Measurements from ENCODE around the gene LAMC1.

LAMC1 gene

GRCh38 chr1:183080406-183080805 is 57.2 kb downstream of the LAMC1 start:
- no peak for DNase-seq

DNA sequence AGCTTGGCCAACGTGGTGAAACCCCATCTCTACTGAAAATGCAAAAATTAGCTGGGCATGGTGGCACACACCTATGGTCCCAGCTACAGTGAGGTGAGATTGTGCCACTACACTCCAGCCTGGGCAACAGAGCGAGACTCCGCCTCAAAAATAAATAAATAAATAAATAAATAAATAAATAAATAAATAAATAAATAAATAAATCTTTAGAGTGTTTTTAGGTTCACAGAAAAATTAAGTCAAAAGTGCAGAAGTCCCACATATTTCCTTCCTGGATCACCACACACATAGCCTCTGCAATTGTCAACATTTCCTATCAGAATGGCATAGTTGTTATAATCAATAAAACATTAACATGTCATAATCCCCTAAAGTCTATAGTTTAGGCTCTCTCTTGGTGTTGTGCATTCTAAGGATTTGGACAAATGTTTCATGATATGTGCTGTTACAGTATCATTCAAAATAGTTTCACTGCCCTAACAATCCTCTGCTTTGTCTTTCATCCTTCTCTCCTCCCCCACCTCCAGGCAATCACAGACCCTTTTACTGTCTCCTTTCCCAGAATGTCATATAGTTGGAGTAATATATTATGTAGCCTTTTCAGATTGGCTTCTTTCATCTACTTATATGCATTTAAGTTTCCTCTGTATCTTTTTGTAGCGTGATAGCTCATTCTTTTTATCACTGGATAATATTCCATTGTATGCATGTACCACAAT is 58.3 kb downstream of the LAMC1 start:
- DNase-seq, result no peak

DNA sequence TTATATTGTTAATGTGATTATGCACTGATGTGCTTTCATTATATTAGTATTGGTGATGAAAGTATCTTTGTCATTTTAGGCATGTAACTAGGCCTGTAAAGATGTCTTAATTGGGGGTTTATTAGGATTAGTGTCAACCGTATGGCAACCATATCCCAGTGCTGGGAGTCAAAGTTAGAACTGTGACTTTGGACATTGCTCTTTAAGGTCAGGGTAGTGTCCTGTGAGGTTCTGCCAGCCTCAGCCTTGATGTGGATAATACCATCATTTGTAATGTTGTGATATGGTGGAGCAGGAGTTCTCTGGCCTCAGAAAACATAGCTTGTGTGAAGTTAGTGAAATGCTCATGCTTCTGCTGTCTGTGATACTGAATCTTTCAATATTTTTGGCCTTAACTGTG is 59.4 kb downstream of the LAMC1 start:
- DNase-seq, result no peak

DNA sequence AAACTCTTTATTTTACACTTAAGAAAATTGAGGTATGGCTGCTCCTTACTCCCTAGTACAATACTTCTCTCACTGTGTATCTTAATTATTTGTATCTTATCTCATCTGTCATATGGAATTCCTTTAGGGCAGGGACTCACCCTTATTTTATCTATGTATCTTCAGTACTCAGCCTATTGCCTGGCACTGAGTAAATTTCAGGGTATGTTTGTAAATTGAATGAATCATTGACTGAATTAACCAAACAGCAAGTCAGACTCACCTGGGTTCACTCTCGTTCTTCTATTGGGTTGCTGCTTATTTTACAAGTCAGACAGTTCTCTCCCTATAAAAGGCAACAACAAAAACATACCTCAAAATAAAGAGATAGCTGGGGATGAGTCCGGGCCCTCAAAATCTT is 63.8 kb downstream of the LAMC1 start:
- no peak for DNase-seq

GRCh38 chr1:183089025-183089639 is 65.9 kb downstream of the LAMC1 start:
- no peak for DNase-seq

GRCh38 chr1:183090391-183091006 is 67.3 kb downstream of the LAMC1 start:
- no peak for DNase-seq

- no peak for DNase-seq
Measured at GRCh38 chr1:183091181-183091580, 68.0 kb downstream of the LAMC1 start.

DNA sequence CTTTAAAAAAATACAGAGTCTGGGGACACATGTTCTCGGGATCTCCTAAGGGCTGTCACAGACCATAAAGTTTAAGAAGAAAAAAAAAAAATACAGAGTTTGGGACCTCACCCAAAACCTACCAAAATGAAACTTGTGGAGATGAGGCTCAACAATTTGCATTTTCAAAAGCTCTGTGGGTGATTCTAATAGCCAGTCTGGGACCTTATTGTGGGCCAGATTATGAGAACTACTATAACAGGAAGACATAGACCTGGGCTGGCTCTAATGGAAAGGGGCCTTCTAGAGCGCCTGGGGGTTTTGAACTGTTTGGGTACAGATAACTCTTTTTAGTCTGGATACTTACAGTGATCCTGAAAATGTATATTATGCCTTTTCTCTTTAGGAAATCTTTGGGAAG is 69.1 kb downstream of the LAMC1 start:
- no peak for DNase-seq

GRCh38 chr1:183093066-183093668 is 69.9 kb downstream of the LAMC1 start:
- DNase-seq, result no peak

GRCh38 chr1:183093786-183094298 is 70.6 kb downstream of the LAMC1 start:
- no peak for DNase-seq

DNA sequence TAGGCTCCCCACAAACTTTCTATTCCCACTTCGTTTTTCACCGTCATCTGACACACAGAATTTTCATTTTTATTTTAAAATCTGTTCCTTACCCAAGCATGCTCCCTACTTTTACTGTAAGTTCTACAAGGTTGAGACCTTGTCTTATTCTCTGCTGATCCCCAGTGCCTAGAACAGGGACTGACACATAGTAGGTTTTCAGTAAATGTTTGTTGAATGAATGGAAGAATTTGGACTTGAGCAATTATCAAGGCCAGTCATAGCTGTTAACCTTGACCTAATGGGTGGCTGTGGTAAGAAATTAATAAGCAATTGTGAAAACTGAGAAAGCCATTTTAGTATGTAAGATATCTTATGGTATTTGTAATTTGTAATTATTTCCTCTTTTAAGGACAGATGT is 71.1 kb downstream of the LAMC1 start:
- DNase-seq, result no peak

DNA sequence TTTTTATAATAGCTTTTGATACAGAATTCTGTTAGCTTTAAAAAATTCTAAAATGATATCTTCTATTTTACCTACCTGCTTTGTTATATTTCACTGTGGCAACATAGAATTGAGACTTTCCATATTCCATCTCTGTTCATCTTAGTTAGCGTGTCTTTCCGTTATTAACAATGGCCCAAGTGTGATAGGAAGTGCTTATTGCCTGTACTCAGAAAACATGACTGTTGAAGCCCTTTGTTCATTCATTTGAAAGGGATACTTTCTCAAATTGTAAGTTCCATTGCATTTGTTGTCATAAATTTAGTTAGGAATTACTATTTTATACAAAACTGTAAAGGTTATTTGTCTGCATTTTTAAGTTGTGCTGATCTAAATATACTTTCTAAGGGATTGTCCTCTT is 73.1 kb downstream of the LAMC1 start:
- DNase-seq, result no peak

DNA sequence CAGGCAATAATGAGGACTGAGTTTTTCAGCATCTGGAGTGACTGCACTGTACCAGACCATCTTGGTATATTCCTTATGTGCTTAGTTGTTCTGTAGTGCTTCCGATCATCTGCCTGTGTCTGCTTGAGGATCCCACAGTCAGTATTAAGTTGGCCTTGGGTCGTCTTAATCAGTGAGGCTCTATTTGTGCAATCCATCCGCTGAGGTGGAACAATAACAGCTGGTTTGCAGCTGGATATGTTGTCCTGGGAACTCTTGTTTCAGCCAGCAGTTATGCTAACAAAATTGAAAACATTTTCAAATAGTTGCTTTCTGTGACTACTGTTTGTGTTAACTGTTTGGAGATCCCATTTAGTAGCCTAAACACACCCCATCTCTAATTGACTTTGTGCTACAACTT is 73.7 kb downstream of the LAMC1 start:
- no peak for DNase-seq

GRCh38 chr1:183097438-183098051 is 74.3 kb downstream of the LAMC1 start:
- DNase-seq, result no peak

GRCh38 chr1:183098317-183098716 is 75.1 kb downstream of the LAMC1 start:
- no peak for DNase-seq

DNA sequence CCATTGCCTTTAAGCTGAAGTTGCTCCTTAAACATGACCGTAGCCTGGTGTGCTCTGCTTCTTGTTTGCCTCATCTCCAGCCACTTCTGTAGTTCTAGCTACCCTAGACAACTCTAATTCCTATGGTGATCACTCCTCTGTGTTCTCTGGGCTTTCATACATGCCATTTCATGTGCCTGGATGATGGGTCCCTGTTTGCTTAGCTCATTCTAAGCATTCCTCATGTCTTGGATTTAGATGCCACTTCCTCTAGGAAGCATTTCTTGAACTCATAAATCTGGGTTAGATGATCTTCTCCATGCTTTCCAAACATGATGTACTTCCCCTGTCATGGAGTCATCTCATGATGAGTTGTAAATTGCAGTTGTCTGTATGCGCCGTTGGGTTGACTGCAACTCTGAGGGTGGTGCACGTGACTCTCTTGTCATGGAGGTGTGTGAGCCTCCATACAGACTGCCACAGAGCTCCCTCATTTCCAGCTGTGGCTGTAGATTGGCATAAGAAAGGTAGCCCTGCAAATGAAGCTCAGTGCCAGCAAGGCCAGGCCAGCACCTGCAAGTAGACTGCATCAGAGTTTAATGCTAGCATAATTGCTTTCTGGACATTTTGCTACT is 77.2 kb downstream of the LAMC1 start:
- no peak for DNase-seq

- no peak for DNase-seq
Measured at GRCh38 chr1:183101081-183101480, 77.9 kb downstream of the LAMC1 start.

DNA sequence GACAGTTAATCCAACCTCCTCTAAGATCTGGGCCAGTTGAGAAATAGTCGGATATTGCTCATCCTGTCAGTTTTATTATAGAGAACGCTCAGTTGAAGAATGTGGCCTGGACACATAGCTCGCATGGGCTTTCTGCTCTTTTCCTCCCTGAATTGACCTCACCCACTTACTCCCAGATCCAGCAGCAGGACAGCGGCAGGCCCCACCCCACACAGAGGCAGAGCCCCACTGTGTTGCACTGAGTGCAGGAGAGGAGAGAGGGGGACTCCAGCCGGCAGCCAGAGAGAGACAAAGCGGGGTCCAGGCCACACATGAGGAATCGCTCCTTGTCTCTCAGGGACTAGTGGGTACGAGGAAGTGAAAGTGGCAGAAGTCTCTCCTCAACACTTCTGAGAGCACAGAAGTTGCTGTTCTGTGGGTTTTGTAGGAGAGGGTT is 78.6 kb downstream of the LAMC1 start:
- no peak for DNase-seq

- no peak for DNase-seq
Measured at GRCh38 chr1:183103147-183103546, 79.9 kb downstream of the LAMC1 start.

DNA sequence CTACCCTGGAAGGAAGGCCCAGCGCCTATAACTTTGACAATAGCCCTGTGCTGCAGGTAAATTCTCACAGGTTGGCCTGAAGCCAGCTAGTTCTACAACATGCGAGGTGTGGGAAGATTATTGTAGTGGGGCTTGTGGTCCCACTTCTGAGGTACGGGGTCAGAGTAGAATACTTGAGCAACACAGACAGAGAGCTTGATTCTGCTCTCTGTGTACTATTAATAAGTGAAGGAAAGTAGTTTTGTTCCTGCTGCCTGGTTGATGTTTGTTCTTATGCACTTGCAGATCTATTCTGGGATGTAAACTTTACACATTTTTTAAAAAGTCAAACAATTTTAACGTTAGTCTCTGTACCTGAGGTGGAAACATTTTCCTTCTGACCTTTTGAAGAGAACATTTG is 80.4 kb downstream of the LAMC1 start:
- DNase-seq, result no peak

DNA sequence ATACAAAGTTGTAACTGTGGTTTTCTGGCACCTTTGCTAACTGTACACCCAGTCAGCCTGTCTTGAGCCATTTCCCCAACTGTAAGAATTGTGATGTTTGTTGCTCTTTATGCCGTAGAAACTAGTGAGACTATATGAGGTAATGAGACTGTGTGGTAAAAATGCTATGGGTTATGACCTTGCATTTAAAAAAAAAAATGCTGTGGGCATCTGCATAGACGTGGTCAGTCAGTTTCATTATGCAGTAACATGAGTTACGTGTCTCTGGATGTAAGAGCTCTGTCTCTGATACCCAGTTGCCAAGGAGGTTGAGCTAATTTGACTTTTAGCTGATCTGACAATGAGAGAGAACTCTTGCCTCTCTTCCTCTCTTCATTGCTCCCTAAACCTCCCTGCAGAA is 82.2 kb downstream of the LAMC1 start:
- no peak for DNase-seq

GRCh38 chr1:183106166-183106565 is 82.9 kb downstream of the LAMC1 start:
- no peak for DNase-seq

GRCh38 chr1:183106746-183107145 is 83.5 kb downstream of the LAMC1 start:
- no peak for DNase-seq
